Smooth muscle cell of the brain vasculature (primary cell): Measurements from ENCODE around the gene PRTN3.

Experiments
- DNase-seq: peaks from one replicate; pipeline ENCODE4 v3.0.0-alpha.2; 2012; ENCODE audit warnings: low read depth, low spot score

Gene PRTN3

GRCh38 chr19:803099-803561 is 37.7 kb upstream of the PRTN3 start:
- no peak for DNase-seq

GRCh38 chr19:803686-804418 is 36.9 kb upstream of the PRTN3 start:
- DNase-seq = no peak

- DNase-seq = no peak
These were observed 36.2 kb upstream of the PRTN3 start for GRCh38 chr19:804419-805165.

- DNase-seq = no peak
These were observed 35.6 kb upstream of the PRTN3 start for GRCh38 chr19:805166-805551.

GRCh38 chr19:805600-806550 is 34.9 kb upstream of the PRTN3 start:
- DNase-seq = no peak

- DNase-seq = no peak
These were observed 33.9 kb upstream of the PRTN3 start for GRCh38 chr19:806815-807421.

GRCh38 chr19:807627-808422 is 33.0 kb upstream of the PRTN3 start:
- DNase-seq = no peak

GRCh38 chr19:808423-808775 is 32.4 kb upstream of the PRTN3 start:
- no peak for DNase-seq

GRCh38 chr19:810077-810855 is 30.5 kb upstream of the PRTN3 start:
- DNase-seq = no peak

GRCh38 chr19:810883-811489 is 29.8 kb upstream of the PRTN3 start:
- DNase-seq = no peak

- no peak for DNase-seq
These were observed 29.2 kb upstream of the PRTN3 start for GRCh38 chr19:811506-812048.

- no peak for DNase-seq
These were observed 28.6 kb upstream of the PRTN3 start for GRCh38 chr19:812049-812746.

GRCh38 chr19:812747-813218 is 28.0 kb upstream of the PRTN3 start:
- no peak for DNase-seq

- no peak for DNase-seq
These were observed 27.3 kb upstream of the PRTN3 start for GRCh38 chr19:813219-814151.

GRCh38 chr19:814152-815078 is 26.4 kb upstream of the PRTN3 start:
- DNase-seq = no peak

- DNase-seq = no peak
These were observed 25.6 kb upstream of the PRTN3 start for GRCh38 chr19:815079-815774.
